Measurements from ENCODE around the gene RTP1.
"Not testable (repeated sequence)": the region's sequence is repeated elsewhere in the genome, so short reads cannot be mapped to it uniquely, and the experiment has no call there.

RTP1 gene

GRCh38 chr3:187197335-187197649 is at the start of gene RTP1:
Gene RTP1, plus strand, starts transcription at chr3:187197486. Its CDS starts 30 bp downstream, at chr3:187197516.
- DNase-seq = no peak

- DNase-seq = no peak
Measured at GRCh38 chr3:187150186-187150585, 47.1 kb upstream of the RTP1 start.

- DNase-seq = peak; percentile 48
Measured at GRCh38 chr3:187150599-187150998, 46.7 kb upstream of the RTP1 start.

GRCh38 chr3:187161556-187161955 is 35.7 kb upstream of the RTP1 start:
- DNase-seq = no peak

- DNase-seq = no peak
Measured at GRCh38 chr3:187162265-187162953, 34.9 kb upstream of the RTP1 start.

GRCh38 chr3:187165144-187165543 is 32.1 kb upstream of the RTP1 start:
- peak; percentile 71 for DNase-seq

- no peak for DNase-seq
Measured at GRCh38 chr3:187166750-187167149, 30.5 kb upstream of the RTP1 start.

- no peak for DNase-seq
Measured at GRCh38 chr3:187167777-187168176, 29.5 kb upstream of the RTP1 start.

GRCh38 chr3:187169231-187169960 is 27.9 kb upstream of the RTP1 start:
- DNase-seq = no peak

- DNase-seq = not testable (repeated sequence)
Measured at GRCh38 chr3:187170911-187171310, 26.4 kb upstream of the RTP1 start.

- DNase-seq = no peak
Measured at GRCh38 chr3:187172929-187173328, 24.4 kb upstream of the RTP1 start.

- DNase-seq = no peak
Measured at GRCh38 chr3:187181454-187182170, 15.7 kb upstream of the RTP1 start.

- DNase-seq = peak; percentile 4
Measured at GRCh38 chr3:187183210-187183862, 13.9 kb upstream of the RTP1 start.

- DNase-seq = no peak
Measured at GRCh38 chr3:187183903-187184302, 13.4 kb upstream of the RTP1 start.

- no peak for DNase-seq
Measured at GRCh38 chr3:187185759-187186158, 11.5 kb upstream of the RTP1 start.

- no peak for DNase-seq
Measured at GRCh38 chr3:187186375-187186774, 10.9 kb upstream of the RTP1 start.

GRCh38 chr3:187186801-187187421 is 10.4 kb upstream of the RTP1 start:
- peak; percentile 35 for DNase-seq

GRCh38 chr3:187188931-187189330 is 8.4 kb upstream of the RTP1 start:
- DNase-seq = no peak

GRCh38 chr3:187191271-187191670 is 6.0 kb upstream of the RTP1 start:
- DNase-seq = no peak

GRCh38 chr3:187193181-187193580 is 4.1 kb upstream of the RTP1 start:
- DNase-seq = no peak

- no peak for DNase-seq
Measured at GRCh38 chr3:187196573-187197334, 532 bp upstream of the RTP1 start.

GRCh38 chr3:187198490-187198889 is 1.2 kb downstream of the RTP1 start:
- DNase-seq = no peak

Data from hematopoietic multipotent progenitor cell treated with erythropoietin and hydrocortisone succinate and interleukin-3 and kit ligand, for 8 days (in vitro differentiated cells).